Fibroblast of lung (primary cell): ENCODE data around the gene NECTIN4. TPM values are rescaled to one million over a fixed set of nuclear protein-coding genes. Genes with fewer than 3 reads are reported as not detected.

Experiments used
- DNase-seq, 2 donors: peaks; one replicate each; pipeline versions ENCODE4 v3.0.0 to v3.0.0-alpha.2; 2010; ENCODE audit warnings: low read depth in 2 of 2
- H2AFZ ChIP-seq: 2 replicates; pipeline ENCODE4 v1.5.1; 2012; ENCODE audit warnings: low read length, control low read depth, inconsistent platforms
- H3K27ac ChIP-seq: 2 replicates; pipeline ENCODE4 v1.5.1; 2011; ENCODE audit warnings: low read length, control low read depth; ENCODE audit not compliant: insufficient read depth
- H3K27me3 ChIP-seq: 2 replicates; pipeline ENCODE4 v1.5.1; 2011; ENCODE audit warnings: mild to moderate bottlenecking, low read length; ENCODE audit not compliant: control insufficient read depth, insufficient read depth
- H3K36me3 ChIP-seq: 2 replicates; pipeline ENCODE4 v1.5.1; 2011; ENCODE audit warnings: low read length; ENCODE audit not compliant: control insufficient read depth, insufficient read depth
- H3K4me1 ChIP-seq: 2 replicates; pipeline ENCODE4 v1.5.1; 2011; ENCODE audit warnings: low read length; ENCODE audit not compliant: control insufficient read depth, insufficient read depth; ENCODE audit errors: extremely low read depth
- H3K4me2 ChIP-seq: 2 replicates; pipeline ENCODE4 v1.5.1; 2011; ENCODE audit warnings: low read length, control low read depth; ENCODE audit not compliant: insufficient read depth; ENCODE audit errors: extremely low read depth
- H3K4me3 ChIP-seq, 4 experiments: fragments of 200-600 bp in 1 of 4; sonication (generic) in 1 of 4; replicated peaks in 1 of 4; 2 replicates each; pipeline ENCODE4 v1.5.1; 2011 to 2016; ENCODE audit warnings: low read length in 4 of 4, low read depth in 3 of 4, mild to moderate bottlenecking in 3 of 4, control low read depth in 2 of 4, inconsistent platforms in 1 of 4, mixed read lengths in 1 of 4; ENCODE audit not compliant: insufficient read depth in 1 of 4; ENCODE audit errors: control extremely low read depth in 1 of 4
- H3K79me2 ChIP-seq: 2 replicates; pipeline ENCODE4 v1.5.1; 2012; ENCODE audit warnings: mild to moderate bottlenecking, low read length, inconsistent platforms; ENCODE audit not compliant: control insufficient read depth, insufficient read depth
- H3K9ac ChIP-seq: 2 replicates; pipeline ENCODE4 v1.5.1; 2011; ENCODE audit warnings: mild to moderate bottlenecking, low read length, control low read depth; ENCODE audit not compliant: insufficient read depth
- H3K9me3 ChIP-seq: 2 replicates; pipeline ENCODE4 v1.5.1; 2012; ENCODE audit warnings: low read depth, low read length; ENCODE audit not compliant: control insufficient read depth, insufficient read depth
- H4K20me1 ChIP-seq: 2 replicates; pipeline ENCODE4 v1.5.1; 2011; ENCODE audit warnings: low read length; ENCODE audit not compliant: control insufficient read depth, insufficient read depth; ENCODE audit errors: extremely low read depth
- CTCF ChIP-seq, 2 donors: IDR thresholded peaks in 1 of 2; conservative IDR thresholded peaks in 1 of 2; 1 replicate in 1 of 2; 2 replicates in 1 of 2; pipeline ENCODE4 v1.5.1; 2011 to 2012; ENCODE audit warnings: low read length in 2 of 2, control low read depth in 1 of 2, inconsistent platforms in 1 of 2, low read depth in 1 of 2, mild to moderate bottlenecking in 1 of 2
- EZH2 ChIP-seq: IDR thresholded peaks from 2 replicates; pipeline ENCODE4 v1.5.1; 2012; ENCODE audit warnings: low read length, control low read depth, mild to moderate bottlenecking; ENCODE audit errors: missing control alignments
- polyA plus RNA-seq, 2 donors: library from polyadenylated mRNA; depleted of rRNA in 1 of 2; stranded (reverse) in 1 of 2; unstranded in 1 of 2; fragments of >200 nt; gene quantifications; 2 replicates each; pipeline ENCODE4 v1.2.1, GENCODE V29; 2011 to 2012; ENCODE audit warnings: missing spikeins in 1 of 2
- total RNA-seq: library from RNA; depleted of rRNA; stranded (reverse); fragments of >200 nt; gene quantifications from 2 replicates; pipeline ENCODE4 v1.2.1, GENCODE V29; 2014

The NECTIN4 gene
- total and polyA plus RNA-seq, 2 donors (not counting 1 experiment from before 2014, with no cell fraction given): 0.16 to 0.33 TPM

GRCh38 chr1:161044908-161045735 is 44.2 kb downstream of the NECTIN4 start:
- peak overlapping the region; percentile 71 for H2AFZ ChIP-seq
- DNase-seq: peak; percentile 69 to 73
- H3K79me2 ChIP-seq: peaks cover 15% of the 10 kb centered on the region
- no peaks in the 10 kb centered on the region for H3K9me3 ChIP-seq
- H3K36me3 ChIP-seq: peaks cover 13% of the 10 kb centered on the region
- no peaks in the 10 kb centered on the region for H3K27me3 ChIP-seq
- H3K9ac ChIP-seq: peak overlapping the region; percentile 77
- H3K4me2 ChIP-seq: peak overlapping the region; percentile 88
- H3K27ac ChIP-seq: peak overlapping the region; percentile 95
- no peaks in the 10 kb centered on the region for H4K20me1 ChIP-seq
- H3K4me1 ChIP-seq: no peaks in the 10 kb centered on the region
- TF ChIP-seq EZH2 (no peak), CTCF (conservative IDR thresholded peaks at IDR 0.05 in 1 of 2, IDR thresholded peaks at IDR 0.05 in 1 of 2; ENCODE audit: low read depth in 1 of 2, low read length in 2 of 2) (no peak)
- H3K4me3 ChIP-seq: peak overlapping the region; percentile 86 to 98 (median 90)

GRCh38 chr1:161044535-161044907 is 44.8 kb downstream of the NECTIN4 start:
- Histone ChIP-seq H3K36me3 (peaks cover 18% of the 10 kb centered on the region), H3K4me1 (no peaks in the 10 kb centered on the region), H3K9me3 (no peaks in the 10 kb centered on the region), H3K27me3 (no peaks in the 10 kb centered on the region), H4K20me1 (no peaks in the 10 kb centered on the region), H3K4me2 (peak overlapping the region; percentile 88), H3K79me2 (peaks cover 15% of the 10 kb centered on the region), H3K9ac (peak overlapping the region; percentile 77), H3K4me3 (peak overlapping the region; percentile 86 to 98 (median 90)), H2AFZ (no peak overlapping the region), H3K27ac (peak overlapping the region; percentile 95)
- DNase-seq: peak in 1 of 2 donors; percentile 12
- TF ChIP-seq CTCF (conservative IDR thresholded peaks at IDR 0.05 in 1 of 2, IDR thresholded peaks at IDR 0.05 in 1 of 2; ENCODE audit: low read depth in 1 of 2, low read length in 2 of 2) (no peak), EZH2 (no peak)

GRCh38 chr1:161039546-161039945 is 49.8 kb downstream of the NECTIN4 start:
- H3K4me1 ChIP-seq: no peaks in the 10 kb centered on the region
- H3K27me3 ChIP-seq: no peaks in the 10 kb centered on the region
- H4K20me1 ChIP-seq: no peaks in the 10 kb centered on the region
- H3K4me3 ChIP-seq: no peak overlapping the region
- TF ChIP-seq EZH2 (no peak), CTCF (conservative IDR thresholded peaks at IDR 0.05 in 1 of 2, IDR thresholded peaks at IDR 0.05 in 1 of 2; ENCODE audit: low read depth in 1 of 2, low read length in 2 of 2) (no peak)
- no peak overlapping the region for H3K9ac ChIP-seq
- H3K79me2 ChIP-seq: peaks cover 15% of the 10 kb centered on the region
- H3K27ac ChIP-seq: no peak overlapping the region
- H2AFZ ChIP-seq: no peak overlapping the region
- no peaks in the 10 kb centered on the region for H3K9me3 ChIP-seq
- no peak for DNase-seq
- no peak overlapping the region for H3K4me2 ChIP-seq
- peaks cover 25% of the 10 kb centered on the region for H3K36me3 ChIP-seq
